Stimulated activated CD4-positive, alpha-beta T cell treated with anti-CD3 and anti-CD28 coated beads, TNF-alpha, amount 100 ng/mL, for 1 hour (primary cell): Measurements from ENCODE around the gene FBLN5.
A peak's percentile ranks its signal among the peaks of the same experiment; 100 is the strongest.

Experiments used
- DNase-seq, 3 donors: peaks; one replicate each; pipeline ENCODE4 v3.0.0-alpha.2; 2020; ENCODE audit warnings: low read depth in 3 of 3, low spot score in 1 of 3

FBLN5 gene

DNA sequence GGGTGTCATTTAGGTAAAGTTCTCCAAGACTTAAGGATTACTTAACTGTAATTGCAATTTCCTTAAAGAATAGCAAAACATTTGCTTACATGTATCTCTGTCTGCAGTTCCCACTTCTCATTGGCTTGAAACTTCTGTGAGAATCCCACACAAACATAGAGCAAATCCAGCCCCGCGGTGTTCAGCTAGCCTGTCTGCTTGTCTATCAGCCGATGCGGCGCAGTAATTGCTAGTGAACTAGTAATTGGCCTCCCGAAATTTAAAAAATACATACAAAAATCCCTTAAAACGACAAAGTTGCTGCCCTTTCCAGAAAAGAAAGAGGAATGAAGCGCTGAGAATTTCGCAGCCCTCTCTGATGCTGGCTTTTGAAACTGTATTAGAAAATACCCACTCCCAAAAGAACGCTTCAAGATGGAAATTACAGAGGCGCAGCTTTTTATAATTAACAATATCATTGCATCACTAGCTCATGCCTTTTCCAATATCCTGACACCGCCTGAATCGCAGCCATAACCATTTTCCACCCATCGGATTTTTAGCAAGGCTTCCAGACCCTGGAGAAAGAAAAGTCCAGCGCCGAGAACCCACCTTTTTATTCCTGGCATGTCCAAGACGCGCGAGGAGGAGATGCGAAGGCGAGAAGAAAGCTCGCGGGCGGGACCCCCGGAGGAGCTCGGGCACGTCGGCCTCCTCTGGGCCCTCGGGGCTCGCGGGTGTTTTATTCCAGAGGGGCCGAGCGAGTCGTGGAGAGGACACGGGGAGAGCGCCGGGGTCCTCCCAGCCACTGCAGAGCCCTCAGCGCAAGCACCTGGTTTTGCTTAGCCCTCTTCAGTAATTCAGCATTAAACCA is 646 bp downstream of the FBLN5 start:
- DNase-seq: no peak

DNA sequence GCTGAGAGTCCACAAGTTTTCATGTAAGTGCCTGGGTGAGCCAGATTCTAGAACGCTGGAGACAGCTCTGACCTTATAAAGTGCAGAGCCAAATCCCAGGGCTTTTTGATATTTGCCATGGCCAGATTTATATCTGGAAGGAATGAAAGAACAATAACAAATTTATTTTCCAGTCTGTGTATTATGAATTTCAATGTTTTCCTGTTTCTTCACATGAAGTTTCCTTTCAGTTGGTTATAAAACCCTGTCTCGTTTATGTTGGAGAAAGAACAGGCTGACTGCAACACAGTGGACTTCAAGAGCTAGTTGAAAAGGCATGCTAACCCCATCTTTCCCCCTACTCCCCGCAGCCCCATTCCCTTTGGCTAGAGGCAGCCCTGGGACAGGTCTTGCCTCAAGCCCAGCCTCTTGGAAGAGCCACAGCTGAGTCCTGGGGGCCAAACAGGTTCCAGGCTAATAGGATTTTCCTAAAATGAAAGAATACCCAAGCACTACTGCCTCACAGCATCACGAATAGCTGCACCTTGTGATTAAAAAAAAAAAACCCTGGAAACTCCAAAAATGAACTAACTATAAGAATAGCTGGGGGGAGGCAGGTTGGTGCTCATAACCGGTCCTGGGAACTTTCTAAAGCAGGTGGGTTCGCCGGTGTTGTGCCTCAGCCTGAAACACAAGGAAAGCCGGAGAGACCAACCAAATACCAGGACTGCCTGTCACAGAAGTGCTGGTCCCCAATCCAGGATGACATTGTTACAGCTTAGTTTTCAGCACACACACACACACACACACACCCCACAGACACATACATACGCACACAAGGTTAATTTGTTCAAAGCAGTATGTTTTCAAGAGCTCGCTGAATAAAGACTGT is 1.5 kb downstream of the FBLN5 start:
- DNase-seq: no peak

DNA sequence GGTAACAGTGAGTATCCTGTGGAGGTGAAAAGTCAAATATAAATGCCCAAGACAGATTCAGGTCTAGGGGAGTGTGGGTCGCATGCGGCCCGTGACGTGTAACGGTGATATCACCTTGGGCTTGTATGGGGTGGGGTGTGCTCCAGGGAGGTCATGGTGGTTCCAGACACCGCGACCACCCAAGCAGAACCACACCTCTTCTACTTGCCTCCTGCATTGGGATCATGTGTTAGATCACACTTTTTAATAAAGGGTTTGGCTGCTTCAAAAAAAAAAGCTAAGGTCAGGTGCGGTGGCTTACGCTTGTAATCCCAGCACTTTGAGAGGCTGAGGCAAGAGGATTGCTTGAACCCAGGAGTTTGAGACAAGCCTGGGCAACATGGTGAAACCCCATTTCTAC is 4.5 kb downstream of the FBLN5 start:
- no peak for DNase-seq

DNA sequence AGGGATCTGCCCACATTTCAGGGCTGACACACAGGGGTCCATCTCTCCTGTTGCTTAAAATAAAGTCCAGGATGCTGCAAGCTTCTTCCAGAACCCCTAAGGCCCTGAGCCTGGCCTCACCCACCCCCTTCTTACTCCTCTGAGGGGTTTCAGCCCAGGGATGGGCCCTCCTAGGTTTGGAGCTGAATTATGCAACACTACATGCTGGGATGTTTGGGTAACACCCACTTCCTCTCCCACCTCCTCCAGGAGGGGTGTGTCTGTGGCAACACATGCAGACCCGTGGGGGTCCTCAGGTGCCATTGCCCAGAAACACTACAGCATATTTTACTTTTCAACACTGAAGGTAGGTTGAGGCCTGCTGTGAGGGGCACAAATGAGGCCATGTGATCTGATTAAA is 5.4 kb downstream of the FBLN5 start:
- DNase-seq: no peak

DNA sequence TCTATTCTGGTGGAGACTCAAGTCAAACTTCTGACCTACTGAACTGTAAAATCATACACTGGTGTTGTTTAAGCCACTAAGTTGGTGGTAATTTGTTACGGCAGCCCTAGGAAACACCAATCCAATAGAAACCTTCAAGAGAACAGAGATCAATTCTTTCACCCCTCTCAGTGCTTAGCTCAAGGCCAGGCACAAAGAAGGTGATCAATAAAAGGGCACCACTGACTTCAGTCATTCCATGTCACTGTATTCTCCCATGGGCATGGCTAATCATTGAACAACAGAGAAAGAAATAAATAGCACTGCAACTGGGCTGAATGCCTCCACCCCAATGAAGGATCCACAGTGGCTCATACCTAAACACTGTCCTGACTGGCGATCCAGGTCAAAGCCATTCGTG is 7.3 kb downstream of the FBLN5 start:
- no peak for DNase-seq

DNA sequence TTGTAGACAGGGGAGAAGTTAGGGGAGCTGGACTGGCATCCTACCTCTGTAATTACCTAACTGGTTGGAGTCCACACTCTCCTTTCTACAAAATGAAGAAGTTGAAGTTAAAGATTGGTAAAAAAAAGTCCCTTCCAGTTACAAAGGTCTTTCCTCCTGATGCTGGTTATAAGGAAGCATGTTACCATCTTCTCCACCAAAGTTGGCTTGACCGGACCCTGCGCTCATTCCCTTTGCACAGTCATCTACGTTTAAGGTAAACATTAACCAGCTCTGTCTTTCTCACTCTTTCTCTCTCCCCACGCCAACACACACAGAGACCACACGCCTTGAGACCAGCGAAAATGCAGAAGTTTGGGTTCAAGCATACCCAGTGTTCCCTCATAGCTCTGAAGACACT is 11.9 kb downstream of the FBLN5 start:
- no peak for DNase-seq

DNA sequence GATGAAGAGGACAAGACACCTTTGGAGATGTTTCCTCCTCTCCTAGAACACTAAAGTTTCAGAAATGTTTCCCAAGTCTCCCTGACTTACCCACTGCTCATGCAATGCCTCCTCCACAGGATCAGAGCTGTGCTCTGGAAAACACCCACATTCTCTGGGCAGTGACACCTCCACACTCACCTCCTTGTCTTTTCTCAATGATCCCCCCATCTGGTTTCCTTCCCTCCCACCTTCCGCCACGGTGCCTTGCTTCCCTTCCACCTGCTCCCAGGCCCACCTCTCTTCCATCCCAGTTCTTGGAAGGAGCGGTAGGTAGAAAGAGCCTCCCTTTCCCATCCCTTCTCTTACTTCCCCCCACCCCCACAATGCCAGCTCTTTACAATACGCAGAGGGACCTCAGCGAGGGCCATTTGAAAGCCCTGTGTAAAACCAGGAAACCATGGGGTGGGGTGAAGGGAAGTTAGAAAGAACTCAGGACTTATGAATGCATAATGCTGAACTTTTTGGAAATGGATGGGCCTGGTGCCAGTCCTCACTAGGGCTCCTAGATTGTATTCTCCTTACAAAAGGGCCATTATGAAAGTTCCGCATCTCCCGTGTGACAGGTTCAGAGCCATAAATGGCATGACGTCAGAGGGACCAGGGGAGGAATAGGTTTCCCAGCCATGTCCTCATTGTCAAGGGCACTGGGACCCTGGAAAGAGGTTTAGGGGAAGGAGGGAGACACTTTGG is 12.8 kb downstream of the FBLN5 start:
- DNase-seq: no peak

DNA sequence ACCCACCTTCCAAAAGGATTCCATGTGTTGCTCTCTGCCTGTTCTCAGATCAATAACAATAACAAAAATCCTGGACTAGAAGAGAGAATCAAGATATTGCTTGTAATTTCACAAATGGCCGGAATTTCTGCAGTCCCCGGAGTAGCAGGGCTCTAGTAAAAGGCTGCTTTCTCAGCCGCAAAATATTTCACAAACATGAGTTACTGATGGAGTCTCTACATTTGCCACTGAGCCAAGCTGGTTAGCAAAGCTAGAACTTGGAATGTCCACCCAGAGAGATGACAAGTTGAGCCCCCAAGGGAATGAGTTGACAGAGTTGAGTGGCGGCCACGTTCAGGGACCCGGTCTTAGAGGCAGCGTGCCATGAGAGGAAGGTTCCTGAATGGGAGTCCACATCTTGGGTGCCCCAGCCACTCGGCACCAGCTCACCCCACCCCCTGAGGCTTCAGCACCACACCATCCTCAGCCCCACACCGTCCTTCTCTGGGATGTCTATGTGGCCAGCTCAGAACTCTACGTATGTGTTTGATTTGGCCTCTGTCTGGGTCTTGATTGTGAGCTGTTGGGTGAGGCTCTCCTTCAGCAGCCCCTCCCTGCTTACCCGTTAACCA is 15.9 kb downstream of the FBLN5 start:
- DNase-seq: no peak

DNA sequence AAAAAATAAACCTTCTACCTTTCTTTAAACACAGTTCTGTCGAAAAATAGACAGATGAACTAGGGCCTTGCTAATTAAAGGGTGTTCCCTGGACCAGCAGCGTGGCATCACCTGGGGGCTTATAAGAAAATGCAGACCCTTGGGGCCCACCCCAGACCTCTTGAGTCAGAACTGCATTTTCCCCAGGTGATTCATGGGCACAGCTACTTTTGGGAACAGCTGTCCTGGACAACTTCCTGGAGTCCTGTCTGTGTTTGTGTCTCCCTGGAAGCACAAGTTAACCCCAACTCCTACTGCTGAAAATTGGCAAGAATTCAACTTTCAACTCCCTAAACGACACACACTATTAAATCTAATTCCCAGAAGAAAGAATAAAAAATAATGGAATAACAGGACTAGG is 17.8 kb downstream of the FBLN5 start:
- DNase-seq: no peak

DNA sequence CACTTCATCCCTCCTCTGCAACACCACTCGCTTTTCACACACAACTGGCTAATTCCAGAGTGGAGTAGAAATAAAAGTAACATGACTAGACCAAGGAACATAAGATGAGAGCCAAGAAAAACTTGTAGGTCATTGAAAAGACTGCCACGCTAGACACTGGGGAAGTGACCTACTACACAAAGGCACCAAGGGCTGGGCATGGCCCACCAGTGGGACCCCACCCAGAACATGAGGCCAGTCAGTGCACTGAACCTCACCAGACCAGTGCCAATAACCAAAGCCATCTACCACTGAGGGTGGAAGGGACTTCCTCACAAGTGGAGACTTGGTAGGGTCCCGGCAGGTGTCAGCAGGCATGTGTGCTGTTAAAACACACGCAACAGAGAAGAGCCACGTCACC is 19.7 kb downstream of the FBLN5 start:
- no peak for DNase-seq

DNA sequence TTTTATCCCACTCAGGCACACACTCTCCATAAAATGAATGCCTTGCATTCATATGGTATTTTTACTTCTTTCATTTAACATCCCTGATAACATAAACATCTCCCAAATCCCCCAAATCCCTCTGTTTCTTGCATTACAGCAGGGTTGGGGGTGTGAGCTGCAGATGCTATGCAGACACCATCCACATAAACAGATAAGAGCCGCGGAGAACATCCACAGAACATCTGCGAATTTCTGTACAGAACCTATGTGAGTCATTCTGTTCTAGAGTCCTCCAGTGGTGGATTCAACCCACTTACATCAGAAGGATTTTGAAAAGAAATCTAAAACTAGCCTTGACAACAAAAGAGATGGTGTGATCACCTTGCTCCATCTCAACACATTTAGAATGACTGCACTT is 20.3 kb downstream of the FBLN5 start:
- DNase-seq: no peak

DNA sequence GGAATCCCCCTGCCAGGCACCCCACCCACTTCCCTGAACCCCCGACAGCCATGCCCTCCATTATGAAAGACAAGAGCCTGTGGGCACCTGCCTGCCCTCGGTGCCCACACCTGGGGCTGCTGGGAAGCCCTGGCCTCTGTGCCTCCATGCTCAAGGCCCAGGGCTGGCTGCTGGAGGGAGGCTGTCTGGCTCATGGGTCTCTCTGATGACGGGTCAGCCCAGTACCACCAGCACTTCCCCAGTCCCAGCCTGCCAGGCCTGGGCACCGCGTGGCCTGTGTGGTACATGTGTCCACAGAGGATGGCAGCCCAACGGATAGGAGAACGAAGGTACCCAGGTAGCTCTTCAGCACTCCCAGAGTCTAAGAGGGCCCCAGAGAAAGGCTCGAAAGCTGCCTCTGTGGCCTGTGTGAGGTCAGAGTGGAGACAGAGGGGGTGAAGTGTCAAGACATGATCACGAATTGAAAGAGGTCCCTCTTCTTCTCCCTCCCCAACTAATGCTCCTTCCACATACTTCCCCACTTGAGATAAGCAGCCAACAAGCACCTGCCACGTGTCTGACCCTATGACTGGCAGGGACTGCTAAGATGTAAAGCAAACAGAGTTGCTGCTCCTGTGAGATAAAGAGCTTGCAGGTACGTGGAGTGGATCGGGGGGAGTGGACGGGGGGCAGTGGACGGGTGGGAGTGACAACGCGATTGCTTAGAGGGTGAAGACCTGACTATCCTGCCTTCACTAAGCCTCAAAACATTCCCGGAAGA is 21.2 kb downstream of the FBLN5 start:
- DNase-seq: no peak

DNA sequence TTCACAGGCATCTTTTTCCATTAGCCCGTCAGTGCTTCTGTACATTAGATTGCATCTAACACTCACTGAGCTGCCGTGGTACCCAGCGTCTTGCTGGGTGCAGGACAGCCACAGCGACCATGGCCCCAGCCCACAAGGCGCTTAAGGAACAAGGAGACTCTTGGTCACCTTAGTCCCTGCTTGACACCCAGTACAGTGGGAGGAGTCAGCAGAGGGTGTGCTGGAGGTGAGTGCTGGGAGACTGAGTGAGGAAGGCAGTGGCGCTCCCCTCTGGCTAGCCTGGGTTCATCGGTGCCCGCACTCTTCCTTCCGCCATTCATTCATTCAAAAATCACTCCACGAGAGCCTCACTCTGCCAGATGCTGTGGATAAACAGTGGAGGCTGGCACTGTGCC is 21.8 kb downstream of the FBLN5 start:
- no peak for DNase-seq

DNA sequence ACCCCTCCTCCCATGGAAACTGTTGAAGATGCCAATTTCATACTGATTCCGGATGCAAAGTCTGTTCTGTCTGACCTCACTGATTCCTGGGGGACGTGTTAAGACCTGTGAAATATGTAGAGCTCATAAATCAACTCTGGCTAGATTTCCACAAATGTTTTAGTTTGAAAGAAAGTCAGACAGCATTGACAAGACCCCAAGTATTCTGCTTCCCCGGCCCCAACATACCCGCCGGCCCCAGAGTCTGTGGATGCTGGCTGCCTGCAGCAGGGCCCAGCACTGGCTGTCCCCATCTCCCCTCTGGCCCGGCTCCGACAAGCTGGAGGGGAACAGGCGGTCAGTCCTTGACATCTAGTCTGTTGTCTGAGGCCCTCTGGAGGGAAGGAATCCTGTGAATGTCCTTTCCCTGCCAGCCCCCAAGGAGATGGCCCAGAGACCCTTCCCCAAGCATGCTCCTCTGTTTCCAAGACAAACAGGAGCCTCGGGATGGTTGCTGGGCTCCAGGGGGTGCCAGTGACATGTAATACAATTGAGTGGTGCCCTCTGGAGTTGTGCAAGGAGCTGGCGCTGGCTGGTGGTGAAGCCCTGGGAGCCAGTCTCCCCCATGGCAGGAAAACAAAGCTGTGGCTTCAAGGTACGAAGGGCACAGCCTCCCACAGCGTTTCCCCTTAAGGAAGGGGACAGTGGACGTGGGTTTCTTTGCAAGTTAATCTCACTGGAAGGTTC is 22.3 kb downstream of the FBLN5 start:
- no peak for DNase-seq

DNA sequence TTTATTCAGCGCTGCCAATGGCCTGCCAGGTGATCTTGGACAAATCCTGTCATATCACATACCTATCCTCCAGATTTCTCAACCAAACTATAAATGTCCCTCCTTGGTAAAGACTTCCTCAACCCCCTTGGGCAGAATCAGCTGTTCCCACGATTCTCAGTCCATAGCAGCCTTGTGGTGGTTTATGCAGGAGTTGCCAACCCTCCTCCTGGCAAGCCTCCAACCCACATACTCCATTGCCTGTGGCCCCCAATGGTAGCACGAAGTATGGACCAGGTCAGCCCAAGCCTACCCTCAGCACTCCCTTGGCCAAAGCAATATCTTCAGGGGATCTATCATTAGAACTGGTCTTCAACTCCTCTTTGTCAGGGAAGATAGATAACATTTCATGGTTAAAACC is 27.0 kb downstream of the FBLN5 start:
- no peak for DNase-seq

DNA sequence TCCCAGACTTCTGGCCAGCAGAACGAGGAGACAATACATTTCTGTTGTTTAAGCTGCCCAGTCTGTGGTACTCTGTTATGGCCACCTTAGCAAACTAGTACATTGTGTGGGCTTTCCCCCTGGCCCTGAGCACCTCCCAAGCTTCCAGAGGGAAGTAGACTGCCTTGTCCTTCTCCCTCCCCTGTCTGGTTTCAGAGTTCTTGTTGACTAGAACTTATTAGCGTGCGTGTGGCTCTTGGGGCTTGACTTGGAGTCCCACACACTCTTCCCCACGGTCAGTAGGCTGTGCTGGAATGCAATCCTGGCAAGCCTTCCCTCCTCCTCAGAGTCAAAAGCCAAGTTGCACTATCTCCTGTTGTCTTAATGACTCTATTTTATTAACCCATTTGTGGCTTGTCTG is 27.7 kb downstream of the FBLN5 start:
- DNase-seq: no peak

DNA sequence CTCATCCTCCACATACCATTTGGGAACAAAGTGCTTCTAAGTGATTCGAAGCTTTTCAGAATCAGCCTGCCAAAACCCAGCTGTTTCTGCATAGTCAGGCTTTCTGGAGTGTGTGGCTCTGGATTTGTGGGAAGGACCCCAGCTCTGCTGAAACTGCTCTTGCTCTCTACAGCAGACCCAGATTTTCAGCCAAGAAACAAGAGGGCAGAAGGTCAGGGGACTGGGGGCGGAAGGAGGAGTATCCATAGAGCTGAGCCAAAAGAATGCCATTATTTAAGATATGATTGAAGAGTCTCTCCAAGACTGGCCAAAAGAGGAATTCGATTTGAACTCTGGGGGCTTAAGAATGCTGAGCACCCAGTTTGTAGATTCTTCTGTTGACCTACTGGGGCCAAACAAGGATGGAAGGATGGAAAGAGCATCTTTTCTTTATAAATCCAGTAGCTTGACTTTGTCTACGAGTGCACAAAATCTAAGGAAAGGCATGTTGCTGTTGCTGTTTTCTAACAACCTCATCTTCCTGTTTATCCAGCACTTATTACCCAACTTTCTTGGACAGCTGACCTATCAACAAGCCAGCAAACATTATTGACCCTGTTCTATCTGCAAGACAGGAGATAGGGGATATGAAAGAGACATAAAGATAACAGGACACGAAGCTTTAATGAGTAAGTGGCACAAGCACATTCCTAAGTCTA is 29.2 kb downstream of the FBLN5 start:
- DNase-seq: no peak

DNA sequence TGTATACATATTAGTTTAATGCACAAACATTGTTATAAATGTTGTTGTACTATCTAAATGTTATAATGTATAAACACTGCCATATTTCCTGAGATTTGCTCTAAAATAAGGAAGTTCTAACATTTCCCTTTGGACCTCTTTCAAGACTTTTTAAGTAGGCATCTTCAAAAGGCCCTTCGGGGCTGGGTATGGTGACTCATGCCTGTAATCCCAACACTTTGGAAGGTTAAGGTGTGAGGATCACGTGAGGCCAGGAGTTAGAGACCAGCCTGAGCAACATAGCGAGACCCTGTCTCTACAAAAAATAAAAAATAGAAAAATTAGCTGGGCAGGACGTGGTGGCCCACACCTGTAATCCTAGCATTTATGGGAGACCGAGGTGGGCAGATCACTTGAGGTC is 35.5 kb downstream of the FBLN5 start:
- DNase-seq: no peak

DNA sequence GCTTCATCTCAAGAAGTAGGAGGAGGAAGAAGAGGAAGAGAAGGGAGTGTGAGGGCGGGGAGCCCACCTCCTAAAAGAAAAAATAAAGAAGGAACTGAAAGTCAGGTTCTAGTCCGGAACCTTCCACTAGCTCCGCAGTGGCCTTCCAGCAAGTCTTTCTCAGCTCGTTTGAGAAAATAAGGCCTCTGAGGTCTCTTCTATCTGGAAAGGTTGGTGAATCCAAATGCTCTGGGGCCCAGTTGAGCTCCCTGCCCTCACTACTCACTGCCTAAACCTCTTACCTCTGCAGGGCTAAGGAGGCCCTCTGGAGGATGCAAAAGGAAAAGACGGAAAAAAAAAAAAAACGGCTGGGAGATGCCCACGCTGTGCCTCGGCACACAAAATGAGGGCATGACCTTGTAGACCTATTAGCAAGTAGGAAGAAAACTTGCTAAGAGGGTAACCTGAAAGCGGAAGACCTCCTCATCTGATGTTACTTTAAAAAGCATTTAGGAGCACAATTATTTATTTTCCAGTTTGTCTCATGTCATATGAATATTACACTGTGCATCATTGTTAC is 35.9 kb downstream of the FBLN5 start:
- peak in 2 of 3 donors; percentile 20 for DNase-seq
